ENCODE results near the gene PQBP1.

DNA sequence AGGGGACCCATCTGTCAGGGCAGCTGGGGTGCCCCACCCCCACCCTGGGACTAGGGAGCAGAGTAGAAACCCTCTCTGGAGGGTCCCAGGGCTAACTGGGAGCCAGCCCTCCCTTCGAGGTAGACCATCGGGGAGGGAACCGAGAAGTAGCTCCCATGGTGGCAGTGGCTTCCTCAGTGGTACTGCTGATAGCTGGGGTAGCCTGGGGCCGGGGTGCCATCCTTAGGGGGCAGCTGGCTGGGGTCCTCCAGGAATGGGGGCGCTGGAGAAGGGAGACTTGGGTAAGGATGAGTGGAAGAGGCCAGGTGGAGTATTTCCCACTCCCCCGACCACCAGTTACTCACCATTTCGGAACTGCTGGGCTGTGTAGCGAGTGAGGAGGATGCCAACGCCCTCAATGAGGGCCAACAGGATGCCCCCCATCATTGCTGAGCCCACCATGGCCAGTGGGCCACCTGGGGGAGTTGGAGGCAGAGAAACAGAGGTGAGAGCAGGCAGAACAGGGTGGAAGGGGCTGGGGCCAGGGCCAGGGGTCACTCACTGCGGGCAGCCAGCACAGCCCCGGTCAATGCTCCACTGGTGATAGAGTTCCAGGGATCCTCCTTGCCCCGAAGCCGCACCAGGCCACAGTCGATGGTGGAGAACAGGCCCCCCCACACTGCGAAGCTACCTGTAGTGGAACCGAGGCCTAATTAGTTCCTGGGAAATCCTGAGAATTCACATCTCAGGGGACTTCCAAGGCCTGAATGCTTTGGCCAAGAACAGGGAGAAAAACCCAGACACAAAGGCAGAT is 4.0 kb upstream of the PQBP1 start:
- TF ChIP-seq, protein P1, sequence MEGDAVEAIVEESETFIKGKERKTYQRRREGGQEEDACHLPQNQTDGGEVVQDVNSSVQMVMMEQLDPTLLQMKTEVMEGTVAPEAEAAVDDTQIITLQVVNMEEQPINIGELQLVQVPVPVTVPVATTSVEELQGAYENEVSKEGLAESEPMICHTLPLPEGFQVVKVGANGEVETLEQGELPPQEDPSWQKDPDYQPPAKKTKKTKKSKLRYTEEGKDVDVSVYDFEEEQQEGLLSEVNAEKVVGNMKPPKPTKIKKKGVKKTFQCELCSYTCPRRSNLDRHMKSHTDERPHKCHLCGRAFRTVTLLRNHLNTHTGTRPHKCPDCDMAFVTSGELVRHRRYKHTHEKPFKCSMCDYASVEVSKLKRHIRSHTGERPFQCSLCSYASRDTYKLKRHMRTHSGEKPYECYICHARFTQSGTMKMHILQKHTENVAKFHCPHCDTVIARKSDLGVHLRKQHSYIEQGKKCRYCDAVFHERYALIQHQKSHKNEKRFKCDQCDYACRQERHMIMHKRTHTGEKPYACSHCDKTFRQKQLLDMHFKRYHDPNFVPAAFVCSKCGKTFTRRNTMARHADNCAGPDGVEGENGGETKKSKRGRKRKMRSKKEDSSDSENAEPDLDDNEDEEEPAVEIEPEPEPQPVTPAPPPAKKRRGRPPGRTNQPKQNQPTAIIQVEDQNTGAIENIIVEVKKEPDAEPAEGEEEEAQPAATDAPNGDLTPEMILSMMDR (CRISPR knock-in tag; IDR thresholded peaks at IDR 0.05) = no peak
- TF ChIP-seq ZNF235 (CRISPR knock-in tag; IDR thresholded peaks at IDR 0.05; ENCODE audit: borderline replicate concordance) (no peak), ZNF17 (CRISPR knock-in tag; IDR thresholded peaks at IDR 0.05) (no peak), HOXA9 (CRISPR knock-in tag; IDR thresholded peaks at IDR 0.05; ENCODE audit: borderline replicate concordance) (no peak), ZNF780A (CRISPR knock-in tag; IDR thresholded peaks at IDR 0.05) (no peak)
